AG20443 (cell line): ENCODE results near the gene FIBP.

Experiments
- DNase-seq: peaks from one replicate; pipeline ENCODE4 v3.0.0; 2012; ENCODE audit warnings: low spot score, mixed read lengths

Gene FIBP

DNA sequence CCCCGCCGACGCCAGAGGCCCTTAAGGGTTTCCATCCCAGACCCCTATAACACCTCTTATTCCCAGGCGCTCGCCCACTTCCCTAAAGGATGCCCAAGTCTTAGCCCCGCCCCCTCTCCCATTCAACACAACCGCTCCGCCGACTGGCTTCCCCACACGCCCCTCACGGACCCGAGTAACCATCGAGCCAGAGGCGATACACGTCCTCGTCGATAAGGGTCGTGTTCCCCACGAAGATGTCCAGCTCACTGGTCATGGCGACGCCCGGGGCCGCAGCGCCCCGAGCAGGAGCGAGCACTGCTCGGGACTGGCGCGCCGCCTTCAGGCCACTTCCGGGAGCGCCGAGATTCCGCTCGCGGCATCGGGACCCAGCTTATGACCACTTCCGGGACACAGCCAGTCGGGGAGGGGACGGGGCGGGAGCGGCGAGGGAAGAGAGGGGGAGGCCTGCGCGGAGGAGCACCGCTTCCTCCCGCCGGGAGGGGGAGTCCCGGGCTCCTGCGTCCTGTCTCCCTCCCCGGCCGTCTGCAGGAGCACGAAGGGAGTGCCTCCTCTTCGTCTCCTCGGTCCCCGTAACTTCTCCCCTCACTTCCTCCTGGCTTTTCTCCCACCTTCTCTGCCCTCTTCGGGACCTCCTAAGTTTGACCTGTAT is at the start of gene FIBP:
Gene FIBP, minus strand, starts transcription at position 309 of the 652 bp plus-strand sequence. Its CDS starts 53 bp downstream, at position 256.
- DNase-seq = peak; percentile 97

DNA sequence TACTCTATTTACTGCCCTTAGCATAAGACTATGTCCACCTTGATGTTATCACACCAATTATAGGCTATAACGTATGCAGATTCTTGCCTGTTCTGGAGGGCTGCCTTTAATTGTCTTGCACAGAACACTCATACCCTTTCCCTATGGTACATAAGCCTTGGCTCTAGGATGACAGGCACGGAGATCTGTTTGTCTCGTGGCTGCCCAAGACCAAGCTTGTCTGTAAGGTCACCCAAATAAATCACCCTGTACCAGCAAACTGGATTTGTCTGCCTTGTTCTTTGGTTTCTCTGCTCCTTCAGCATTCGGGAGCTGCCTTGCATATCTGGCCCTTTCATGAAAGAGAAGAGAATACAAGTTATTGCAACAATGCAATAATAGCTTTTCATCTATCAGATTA is 49.5 kb upstream of the FIBP start:
- no peak for DNase-seq

DNA sequence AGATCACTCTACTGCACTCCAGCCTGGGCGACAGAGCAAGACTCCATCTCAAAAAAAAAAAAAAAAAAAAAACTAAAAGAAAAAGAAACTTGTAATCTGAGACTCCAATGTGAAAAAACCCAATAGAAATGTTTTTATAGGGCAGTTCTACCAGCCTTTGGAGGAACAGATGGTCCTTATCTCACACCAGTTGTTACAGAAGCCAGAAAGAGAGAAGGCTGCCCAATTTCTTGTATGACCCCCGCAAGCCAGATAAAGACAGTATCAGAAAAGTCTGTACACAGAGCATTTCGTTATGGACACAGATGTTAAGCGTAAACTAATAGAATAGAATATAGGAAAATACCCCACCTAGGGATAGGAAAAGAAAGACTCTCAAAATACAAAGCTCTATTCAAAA is 45.7 kb upstream of the FIBP start:
- DNase-seq = no peak

DNA sequence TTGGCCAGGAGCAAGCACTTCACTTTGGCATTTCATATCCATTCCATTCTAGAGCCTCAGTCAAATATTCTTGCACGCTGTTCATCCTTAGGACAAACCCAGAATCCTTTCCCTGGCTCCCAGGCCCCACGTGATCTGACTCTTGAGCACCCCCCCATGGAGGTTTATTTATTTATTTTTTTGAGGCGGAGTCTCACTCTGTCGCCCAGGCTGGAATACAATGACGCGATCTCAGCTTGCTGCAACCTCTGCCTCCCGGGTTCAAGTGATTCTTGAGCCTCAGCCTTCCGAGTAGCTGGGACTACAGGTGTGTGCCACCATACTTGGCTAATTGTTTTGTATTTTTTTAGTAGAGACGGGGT is 44.3 kb upstream of the FIBP start:
- peak; percentile 50 for DNase-seq

DNA sequence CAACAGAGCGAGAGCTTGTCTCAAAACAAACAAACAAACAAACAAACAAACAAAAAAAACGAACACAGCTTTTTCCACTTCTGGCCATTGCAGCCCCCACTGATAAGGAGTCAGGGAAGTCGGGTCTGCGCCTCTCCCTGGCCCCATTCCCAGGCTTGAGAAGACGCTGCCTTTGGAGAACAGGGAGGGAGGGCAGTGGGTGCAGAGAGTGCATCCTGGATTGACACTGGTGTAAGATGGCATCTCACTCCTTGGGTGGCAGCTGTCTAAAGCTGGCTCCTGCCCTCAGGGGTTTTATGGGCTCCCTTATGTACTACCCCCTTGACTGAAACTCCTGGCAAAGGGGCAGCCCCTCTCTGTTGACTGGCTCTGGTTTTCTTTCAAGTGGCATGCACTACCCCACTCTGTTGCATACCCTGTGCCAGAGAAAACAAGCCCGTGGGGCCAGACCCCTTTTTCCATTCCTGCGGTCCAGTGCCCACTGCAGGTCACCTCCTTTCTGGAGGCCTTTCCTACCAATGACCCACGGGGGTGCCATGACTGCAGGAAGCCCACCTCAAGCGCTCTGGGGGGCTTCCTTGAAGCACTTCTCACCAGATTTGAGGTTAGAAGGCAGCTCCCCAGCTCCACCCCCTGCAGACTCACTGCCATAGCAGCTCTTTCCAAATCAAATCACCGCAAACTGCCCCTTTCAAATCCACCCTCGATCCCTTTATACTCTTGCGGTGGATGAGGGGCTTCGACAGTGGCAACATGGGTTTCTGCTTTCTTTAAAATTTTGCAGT is 43.7 kb upstream of the FIBP start:
- DNase-seq = no peak

DNA sequence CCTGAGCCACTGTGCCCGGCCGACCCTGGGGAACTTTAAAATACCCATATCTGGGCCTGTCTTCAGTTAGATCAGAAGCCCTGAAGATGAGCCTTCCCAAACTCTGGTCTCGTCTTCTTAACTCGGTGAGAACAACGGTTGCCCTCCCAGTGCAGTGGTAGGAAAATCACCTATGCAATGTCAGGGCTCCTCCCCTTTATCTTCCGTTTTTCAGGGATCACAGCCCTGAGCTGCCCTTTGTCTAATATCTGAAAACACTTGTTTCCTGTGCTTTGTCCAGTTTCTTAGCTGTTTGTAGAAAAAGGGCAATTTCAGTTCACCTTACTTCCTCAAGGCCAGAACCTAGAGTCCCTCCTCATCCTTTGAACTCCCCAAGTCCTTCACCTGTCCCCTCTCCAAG is 40.4 kb upstream of the FIBP start:
- DNase-seq = no peak

DNA sequence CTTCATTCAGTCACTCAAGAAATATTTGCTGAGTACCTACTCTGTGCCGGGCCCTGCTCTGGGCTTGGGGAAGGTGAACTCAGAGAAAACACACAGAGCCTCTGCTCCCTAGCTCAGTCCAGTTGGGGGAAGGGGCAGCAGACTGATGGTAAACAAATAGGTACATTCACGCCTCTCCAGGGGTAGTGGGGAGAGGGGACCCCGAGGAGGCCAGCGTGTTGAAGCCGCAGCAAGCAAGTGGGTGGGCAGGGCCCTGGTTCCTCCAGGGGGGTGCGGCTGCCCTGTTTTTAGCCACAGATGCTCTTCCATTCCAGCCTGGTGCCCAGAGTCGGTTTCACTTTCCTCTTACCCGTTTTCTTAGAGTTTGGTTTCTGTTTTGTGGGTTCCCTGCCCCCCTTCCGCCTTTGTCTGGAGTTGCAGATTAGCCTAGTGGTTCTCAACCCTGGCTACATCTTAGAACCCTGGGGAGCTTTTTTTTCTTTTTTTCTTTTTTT is 39.7 kb upstream of the FIBP start:
- peak; percentile 50 for DNase-seq

DNA sequence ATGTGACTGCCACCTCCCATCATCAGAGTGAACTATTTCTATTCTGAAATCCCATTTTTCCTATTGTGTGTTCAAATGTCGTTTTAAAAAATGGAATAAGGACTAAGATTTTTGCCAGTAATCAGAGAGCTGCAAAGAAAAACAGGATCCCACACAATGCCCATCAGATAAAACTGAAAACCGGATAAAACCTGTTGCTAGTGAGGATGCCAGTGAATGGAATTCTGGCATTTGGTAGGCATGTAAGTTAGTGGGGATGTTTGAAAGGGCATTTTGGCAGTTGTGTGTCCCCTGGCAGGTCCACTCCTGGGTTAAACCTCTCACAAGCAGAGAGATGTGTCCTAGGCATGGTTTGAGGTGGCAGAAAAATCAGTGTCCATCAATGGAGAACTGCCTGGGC is 37.1 kb upstream of the FIBP start:
- no peak for DNase-seq

DNA sequence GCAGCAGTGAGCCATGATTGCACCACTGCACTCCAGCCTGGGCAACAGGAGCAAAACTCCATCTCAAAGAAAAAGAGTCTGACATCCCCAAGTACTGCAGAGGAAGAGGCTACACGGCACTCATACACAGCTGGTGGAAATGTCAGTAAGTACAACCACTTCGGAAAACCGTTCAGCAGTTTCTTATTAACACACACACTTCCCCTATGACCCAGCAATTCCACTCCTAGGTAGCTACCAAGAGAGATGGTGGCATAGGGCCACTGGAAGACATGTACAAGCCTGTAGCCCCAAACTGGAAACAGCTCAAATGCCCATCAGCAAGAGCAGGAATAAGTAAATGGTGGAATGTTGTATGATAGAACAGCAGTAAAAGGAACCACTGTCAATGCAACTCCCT is 34.3 kb upstream of the FIBP start:
- DNase-seq = no peak

DNA sequence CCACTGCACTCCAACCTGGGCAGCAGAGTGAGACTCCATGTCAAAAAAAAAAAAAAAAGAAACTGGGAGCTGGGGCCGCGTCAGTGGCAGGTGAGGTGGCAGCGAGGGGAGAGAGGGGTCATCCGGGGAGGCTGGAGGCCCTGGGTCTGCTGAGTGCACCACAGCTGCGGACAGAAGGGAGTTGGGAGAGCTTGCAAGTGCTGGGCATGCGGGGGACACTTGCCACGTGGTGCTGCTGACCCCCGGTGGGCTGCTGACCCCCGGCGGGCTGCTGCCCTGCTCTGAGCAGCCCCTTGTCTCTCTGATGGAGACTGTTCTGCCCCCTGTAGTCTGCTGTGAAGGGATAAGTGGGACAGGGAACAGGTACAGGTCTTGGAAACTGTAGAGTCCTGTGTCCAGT is 33.6 kb upstream of the FIBP start:
- no peak for DNase-seq

DNA sequence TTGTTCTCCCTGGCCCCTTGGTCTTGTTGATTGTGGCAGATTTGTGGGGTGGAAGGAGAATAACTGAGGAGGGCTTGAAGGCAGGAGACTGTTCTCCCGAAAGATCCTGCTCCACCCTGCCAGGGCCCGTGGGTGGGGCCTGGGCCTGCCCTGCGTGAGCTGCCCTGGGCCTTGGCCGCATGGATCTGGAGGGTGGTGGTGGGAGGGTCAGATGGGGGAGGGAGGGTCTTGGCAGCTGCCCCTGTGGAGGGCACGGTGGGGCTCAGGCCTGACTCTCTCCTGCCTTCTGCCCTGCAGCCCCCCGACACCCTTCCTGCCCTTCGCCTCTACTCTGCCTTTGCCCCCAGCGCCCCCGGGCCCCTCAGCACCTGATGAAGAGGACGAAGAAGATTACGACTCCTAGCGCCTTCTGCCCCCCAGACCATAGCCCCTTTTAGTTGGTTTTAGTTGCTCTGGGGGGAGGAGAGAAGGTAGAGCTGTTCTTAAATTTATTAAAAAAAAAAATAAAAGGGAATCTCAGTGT is 32.8 kb upstream of the FIBP start:
- peak; percentile 36 for DNase-seq

DNA sequence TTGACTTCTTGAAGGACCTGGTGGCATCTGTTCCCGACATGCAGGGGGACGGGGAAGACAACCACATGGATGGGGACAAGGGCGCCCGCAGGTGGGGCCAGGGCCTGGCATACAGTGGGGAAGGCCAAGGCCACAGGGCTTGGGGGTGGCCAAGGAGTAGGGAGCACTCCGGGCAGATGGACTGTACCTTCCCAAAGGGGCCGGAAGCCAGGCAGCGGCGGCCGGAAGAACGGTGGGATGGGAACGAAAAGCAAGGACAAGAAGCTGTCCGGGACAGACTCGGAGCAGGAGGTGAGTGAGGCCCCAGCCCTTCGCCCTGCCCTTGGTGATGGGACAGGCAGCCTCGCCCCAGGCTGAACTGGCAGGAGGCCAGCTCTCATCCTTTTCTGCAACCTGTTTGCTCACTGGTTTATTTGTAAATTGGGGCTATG is 32.1 kb upstream of the FIBP start:
- DNase-seq = peak; percentile 11

DNA sequence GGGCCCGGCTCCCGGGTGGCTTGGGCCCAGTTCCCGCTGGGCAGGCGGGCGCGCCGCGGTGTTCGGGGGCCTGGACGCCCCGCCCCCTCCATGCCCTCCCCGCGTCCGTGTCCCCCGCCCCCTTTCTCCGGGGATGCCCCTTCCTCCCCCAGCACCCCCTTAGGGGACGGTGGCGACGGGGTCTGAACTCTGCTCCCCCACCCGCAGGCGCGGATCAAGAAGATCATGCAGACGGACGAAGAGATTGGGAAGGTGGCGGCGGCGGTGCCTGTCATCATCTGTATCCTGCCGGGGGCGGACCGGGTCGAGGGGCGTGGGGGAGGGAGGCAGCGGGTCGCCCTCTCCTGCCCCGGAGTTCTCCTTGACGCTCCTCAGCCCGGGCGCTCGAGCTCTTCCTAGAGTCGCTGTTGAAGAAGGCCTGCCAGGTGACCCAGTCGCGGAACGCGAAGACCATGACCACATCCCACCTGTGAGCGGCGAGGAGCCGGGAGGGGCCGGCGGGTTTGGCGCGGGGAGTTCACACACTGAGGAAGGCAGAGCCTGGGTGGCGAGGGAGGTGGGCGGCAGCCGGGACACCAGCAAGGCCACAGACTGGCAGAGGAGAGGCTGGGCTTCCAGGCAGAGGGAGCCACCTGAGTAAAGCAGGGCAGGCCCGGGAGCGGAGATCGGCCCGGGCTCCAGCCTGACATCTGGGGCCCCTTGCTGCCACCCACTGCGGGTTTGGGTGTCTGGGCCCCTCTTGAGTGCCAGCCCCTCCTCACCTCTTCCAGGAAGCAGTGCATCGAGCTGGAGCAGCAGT is 31.5 kb upstream of the FIBP start:
- DNase-seq = no peak

DNA sequence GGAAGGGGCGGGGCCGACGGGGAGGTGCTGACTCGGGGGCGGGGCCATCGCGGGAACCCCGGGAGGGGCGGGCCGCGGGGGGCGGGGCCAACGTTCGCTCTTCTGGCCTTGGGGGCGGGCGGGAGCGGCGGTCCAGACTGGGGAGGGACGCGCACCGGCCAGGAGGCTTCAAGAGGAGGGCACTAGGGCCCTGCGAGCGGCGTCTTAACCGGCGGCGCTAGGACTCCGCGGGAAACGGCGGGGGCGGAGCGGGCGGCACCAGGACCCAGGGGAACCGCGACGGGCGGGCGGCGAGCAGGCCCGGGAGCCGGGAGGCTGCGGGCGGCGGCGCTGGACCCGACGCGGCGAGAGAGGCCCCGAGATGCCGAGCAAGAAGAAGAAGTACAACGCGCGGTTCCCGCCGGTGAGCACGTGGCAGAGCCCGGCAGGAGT is 30.9 kb upstream of the FIBP start, which contains the start of gene DRAP1:
Gene DRAP1, plus strand, starts transcription at position 286 of the 432 bp plus-strand sequence. Its CDS starts 76 bp downstream, at position 362.
- peak; percentile 98 for DNase-seq

DNA sequence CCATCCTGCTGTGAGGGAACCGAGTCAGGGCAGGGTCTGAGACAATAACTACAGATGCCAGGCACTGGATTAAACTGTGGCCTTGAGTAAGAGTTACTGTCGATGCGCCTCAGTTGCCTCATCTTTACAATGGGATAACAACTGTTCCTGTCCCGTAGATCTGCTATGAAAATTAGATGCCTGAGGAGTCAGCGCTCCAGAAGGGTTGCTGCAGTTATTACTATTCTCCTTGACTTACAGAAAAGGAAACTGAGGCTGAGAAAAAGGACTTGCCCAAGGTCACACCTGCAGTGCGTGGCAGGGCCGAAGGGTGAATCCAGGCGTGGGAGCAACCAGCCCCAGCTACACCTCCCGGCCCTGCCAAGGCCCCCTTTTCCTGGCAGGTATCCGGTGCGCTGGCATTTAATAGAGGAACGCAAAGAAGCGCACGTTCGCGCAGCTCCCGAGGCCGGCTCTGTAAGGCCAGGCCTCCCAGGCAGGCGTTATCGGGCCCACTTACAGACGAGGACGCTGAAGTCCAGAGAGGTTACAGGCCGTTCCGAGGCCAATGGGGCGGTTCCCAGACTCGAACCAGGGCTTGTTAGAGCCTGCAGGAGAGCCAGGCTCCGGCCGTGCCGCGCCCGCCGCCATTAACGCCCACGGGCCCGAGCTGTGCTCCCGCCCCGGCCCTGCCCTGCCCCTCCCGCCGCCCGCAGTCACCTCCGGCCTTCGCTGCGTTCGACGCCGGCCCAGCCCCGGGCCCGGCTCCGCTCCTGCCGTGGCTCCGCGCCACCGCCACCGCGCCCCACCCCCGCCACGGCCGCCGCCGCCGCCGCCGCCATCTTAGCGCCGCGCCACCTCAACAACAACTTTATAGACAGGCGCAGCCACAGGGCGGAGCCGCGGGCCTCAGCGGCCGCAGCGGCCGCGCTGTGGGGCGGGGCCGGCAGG is 30.2 kb upstream of the FIBP start, which contains the start of gene C11orf68:
Gene C11orf68, minus strand, starts transcription at position 852 of the 930 bp plus-strand sequence. Its CDS starts 31 bp downstream, at position 821.
- DNase-seq = no peak

DNA sequence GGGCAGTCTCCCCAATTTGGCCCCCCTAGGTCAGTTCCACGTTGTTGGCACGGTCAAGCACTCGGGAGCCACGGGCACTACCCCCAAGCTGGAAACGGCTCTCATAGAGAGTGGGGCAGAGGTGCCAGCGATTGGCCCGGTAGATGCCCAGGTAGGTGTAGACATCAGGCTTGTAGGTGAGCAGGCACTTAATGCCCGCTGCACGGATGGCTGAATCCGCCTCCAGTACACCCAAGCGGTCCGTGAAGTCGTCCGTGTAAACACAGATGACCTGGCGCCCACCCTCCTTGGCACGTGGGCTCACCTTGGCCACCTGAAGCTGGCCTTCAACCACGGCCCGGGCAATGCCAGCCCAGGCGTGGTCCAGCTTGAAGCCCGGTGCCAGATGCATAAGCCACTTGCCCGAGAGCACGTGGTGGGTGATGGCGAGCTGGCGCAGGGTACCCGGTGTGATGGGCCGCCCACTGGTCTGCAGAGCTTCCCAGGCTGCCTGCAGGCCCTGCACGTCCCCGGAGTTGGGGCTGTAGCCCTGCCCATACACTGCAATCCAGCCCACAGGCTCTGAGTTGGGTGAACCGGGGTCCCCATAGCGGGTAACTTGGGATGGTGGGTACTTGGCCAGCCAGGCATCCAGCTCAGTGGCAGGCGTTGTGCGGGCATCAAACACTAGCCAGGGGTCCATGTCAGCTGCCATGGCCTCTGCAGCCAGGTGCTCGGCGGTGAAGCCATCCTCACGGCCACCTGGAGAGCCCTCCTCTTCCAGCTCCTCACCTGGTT is 29.4 kb upstream of the FIBP start:
- DNase-seq = peak; percentile 9

DNA sequence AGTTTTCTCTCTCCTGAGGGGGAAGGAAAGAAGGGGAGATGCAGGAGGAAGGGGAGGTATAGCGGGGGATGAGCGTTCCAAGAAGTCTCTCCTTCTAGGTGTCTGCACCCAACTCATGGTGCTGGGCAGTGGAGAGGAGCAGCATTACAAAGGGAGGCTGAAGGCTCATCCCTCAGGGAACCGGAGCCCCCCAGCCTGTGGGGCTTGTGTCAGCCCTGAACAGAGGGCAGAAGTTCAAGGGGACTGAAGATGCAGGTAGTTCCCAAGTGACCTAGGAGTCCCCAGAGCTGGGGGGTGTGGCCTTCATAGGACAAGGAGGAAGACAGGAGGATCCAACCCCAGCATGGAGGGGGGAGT is 28.8 kb upstream of the FIBP start:
- no peak for DNase-seq

DNA sequence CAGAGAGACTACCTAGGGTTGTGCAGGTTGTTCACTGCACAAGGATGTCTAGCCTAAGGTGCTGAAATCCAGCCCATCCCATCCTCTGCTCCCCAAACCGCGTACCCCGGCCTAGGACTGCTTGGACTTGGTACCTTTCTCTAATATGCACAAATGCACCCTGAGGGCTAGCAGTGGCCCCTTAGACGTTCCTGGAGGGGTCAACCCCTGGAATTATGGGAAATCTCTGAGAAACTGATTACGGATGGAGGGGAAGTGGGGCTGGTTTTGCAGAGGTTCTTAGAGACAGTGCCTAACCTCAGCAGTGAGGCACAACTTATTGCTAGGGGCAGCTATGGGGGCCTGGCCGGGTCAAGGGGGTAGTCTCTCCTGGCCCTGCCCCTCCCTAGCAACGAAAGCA is 28.1 kb upstream of the FIBP start:
- no peak for DNase-seq

DNA sequence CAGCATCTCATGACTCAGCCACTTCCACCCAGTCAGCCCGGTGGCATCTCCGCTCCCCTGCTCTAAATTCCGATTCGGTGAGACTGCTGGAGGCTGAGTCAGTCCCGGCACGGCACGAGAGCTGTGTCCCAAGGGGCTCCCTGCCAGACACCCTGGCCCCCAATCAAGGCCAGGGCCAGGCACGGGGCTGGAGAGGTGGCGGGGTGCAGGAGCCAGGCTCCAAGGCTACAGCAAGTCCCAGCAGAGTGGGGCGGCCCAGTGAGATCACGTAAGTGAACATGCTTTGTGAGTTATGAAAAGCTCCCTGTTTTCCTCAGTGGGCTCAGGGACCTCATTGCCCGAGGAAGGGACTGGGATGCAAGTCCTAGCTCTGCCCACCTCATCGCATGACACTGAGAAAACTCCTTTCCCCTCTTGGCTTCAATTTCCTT is 27.6 kb upstream of the FIBP start:
- DNase-seq = peak; percentile 92

DNA sequence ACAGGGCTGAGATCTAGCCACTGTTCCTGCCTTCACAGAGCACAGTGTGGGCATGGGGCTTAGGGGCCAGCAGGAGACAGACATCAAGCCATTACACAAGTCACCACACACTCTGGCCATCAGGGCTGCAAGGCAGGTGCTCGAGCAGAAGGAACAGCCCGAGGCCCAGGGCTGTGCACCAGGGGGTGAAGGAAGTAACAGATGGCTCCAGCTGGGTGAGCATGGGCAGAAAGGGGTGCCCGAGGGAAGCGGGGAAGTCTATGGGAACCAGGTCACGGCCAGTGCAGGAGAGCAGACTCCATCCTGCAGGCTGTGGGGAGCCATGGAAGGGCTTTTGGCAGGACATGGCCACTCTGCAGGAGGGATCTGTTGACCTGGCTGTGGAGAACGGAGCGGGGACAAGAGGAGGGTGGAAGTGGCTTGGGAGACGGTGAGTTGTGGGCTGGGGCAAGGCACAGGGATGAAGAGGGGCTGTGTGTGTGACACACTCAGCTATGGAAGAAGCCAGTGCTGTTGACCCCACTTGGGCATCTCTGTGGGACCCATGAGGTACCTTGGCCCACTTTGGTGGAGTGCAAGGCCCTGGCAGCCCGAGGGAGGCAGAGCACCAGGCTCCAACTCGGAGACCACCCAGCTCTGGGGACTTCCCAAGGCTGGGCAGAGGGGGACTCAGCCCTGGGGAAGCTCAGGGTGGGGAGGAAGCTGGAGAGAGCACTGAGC is 27.0 kb upstream of the FIBP start:
- no peak for DNase-seq
